AG04449 (cell line): ENCODE measurements around the gene CMTM5.

Source experiments
- CTCF ChIA-PET: fragments of 350-600 bp; formaldehyde crosslinking; extraction: SDS; loops from one replicate; lab custom pipeline; 2021; ENCODE audit warnings: antibody characterized with exemption; lab: Yijun Ruan, JAX
- POLR2A ChIA-PET: fragments of 400-600, 350-600 bp; formaldehyde crosslinking; extraction: SDS; loops from one replicate; lab custom pipeline; 2020; ENCODE audit warnings: antibody characterized with exemption, inconsistent platforms; lab: Yijun Ruan, JAX
- DNase-seq: peaks from one replicate; pipeline ENCODE4 v3.0.0-alpha.2; 2010; ENCODE audit warnings: low read depth, low spot score
- H3K4me3 ChIP-seq: 2 replicates; pipeline ENCODE4 v1.5.1; 2011; ENCODE audit warnings: low read depth, mild to moderate bottlenecking, control low read depth, low read length
- CTCF ChIP-seq: IDR thresholded peaks from one replicate; pipeline ENCODE4 v1.5.1; 2011; ENCODE audit warnings: mild to moderate bottlenecking, moderate library complexity, low read length, control low read depth, inconsistent platforms; ENCODE audit not compliant: insufficient read depth; ENCODE audit errors: missing control alignments

CMTM5 gene

GRCh38 chr14:23344481-23344880 lies 32.4 kb upstream of the CMTM5 start:
- POLR2A ChIA-PET = interaction anchor here (1.3 kb wide), 1 partner anchor 8 kb away, joined by 4 read pairs; the partner anchor contains the start of gene SLC22A17
- CTCF ChIA-PET = interaction anchor here (0.7 to 2.6 kb wide), 11 partner anchors 9 to 36 kb away, joined by 3 to 12 read pairs (median 5); partner anchors contain the start of gene SLC22A17
- TF ChIP-seq CTCF = no peak
- no peak for DNase-seq
- H3K4me3 ChIP-seq = no peak overlapping the region

GRCh38 chr14:23345987-23346692 lies 30.7 kb upstream of the CMTM5 start:
- no peak for TF ChIP-seq CTCF
- POLR2A ChIA-PET = interaction anchor here (0.7 kb wide), 1 partner anchor 9 kb away, joined by 3 read pairs; no protein-coding TSS in a partner anchor
- CTCF ChIA-PET = interaction anchor here (1.2 to 2.6 kb wide), 10 partner anchors 8 to 37 kb away, joined by 3 to 12 read pairs (median 7); no protein-coding TSS in a partner anchor
- no peak overlapping the region for H3K4me3 ChIP-seq
- no peak for DNase-seq

- POLR2A ChIA-PET = interaction anchor here (0.7 kb wide), 1 partner anchor 8 kb away, joined by 3 read pairs; no protein-coding TSS in a partner anchor
- CTCF ChIA-PET = interaction anchor here (1.2 to 2.6 kb wide), 4 partner anchors 11 to 17 kb away, joined by 3 to 11 read pairs (median 7); no protein-coding TSS in a partner anchor
Measured at GRCh38 chr14:23346693-23347405, 30.0 kb upstream of the CMTM5 start.

GRCh38 chr14:23347406-23348296 lies 29.2 kb upstream of the CMTM5 start:
- no peak for DNase-seq
- TF ChIP-seq CTCF = no peak
- CTCF ChIA-PET = interaction anchor here (1.2 kb wide), 1 partner anchor 11 kb away, joined by 3 read pairs; no protein-coding TSS in a partner anchor
- no peak overlapping the region for H3K4me3 ChIP-seq
- POLR2A ChIA-PET = interaction anchor here (0.7 kb wide), 1 partner anchor 391 kb away, joined by 3 read pairs; the partner anchor contains the start of gene HAUS4

More at GRCh38 chr14:23346693-23347405, 30.0 kb upstream of the CMTM5 start:
- no peak for TF ChIP-seq CTCF
- DNase-seq = no peak
- no peak overlapping the region for H3K4me3 ChIP-seq

- ChIA-PET POLR2A (interaction anchor here (0.7 kb wide), 1 partner anchor 391 kb away, joined by 3 read pairs; the partner anchor contains the start of gene HAUS4), CTCF (no interaction called here)
- no peak for TF ChIP-seq CTCF
- DNase-seq = no peak
- no peak overlapping the region for H3K4me3 ChIP-seq
Measured at GRCh38 chr14:23348297-23348655, 28.6 kb upstream of the CMTM5 start.
